WI38 (cell line): Measurements from ENCODE around the gene SHISAL1.

Source experiments
- H3K4me3 ChIP-seq: 2 replicates; pipeline ENCODE4 v1.5.1; 2011; ENCODE audit warnings: low read depth, mild to moderate bottlenecking, control low read depth, low read length
- CTCF ChIP-seq: IDR thresholded peaks from 2 replicates; pipeline ENCODE4 v1.5.1; 2012; ENCODE audit warnings: low read depth, mild to moderate bottlenecking, control low read depth, low read length

Gene SHISAL1

GRCh38 chr22:44256556-44257485 lies 55.9 kb downstream of the SHISAL1 start:
- TF ChIP-seq CTCF, result no peak

GRCh38 chr22:44256085-44256484 lies 56.7 kb downstream of the SHISAL1 start:
- H3K4me3 ChIP-seq, result no peak overlapping the region
- no peak for TF ChIP-seq CTCF

More at GRCh38 chr22:44256556-44257485, 55.9 kb downstream of the SHISAL1 start:
- no peak overlapping the region for H3K4me3 ChIP-seq

GRCh38 chr22:44254811-44255210 lies 57.9 kb downstream of the SHISAL1 start:
- no peak overlapping the region for H3K4me3 ChIP-seq
- no peak for TF ChIP-seq CTCF

- TF ChIP-seq CTCF, result no peak
- no peak overlapping the region for H3K4me3 ChIP-seq
Measured at GRCh38 chr22:44249376-44250147, 63.2 kb downstream of the SHISAL1 start.

- H3K4me3 ChIP-seq, result no peak overlapping the region
- TF ChIP-seq CTCF, result no peak
Measured at GRCh38 chr22:44248926-44249325, 63.8 kb downstream of the SHISAL1 start.

- no peak for TF ChIP-seq CTCF
- no peak overlapping the region for H3K4me3 ChIP-seq
Measured at GRCh38 chr22:44247923-44248892, 64.5 kb downstream of the SHISAL1 start.
